HEK293 (cell line): ENCODE measurements around the gene MDP1.
A peak's percentile ranks its signal among the peaks of the same experiment; 100 is the strongest.

Experiments used
- CTCF ChIA-PET: fragments of 350-600 bp; formaldehyde crosslinking; extraction: SDS; loops from one replicate; lab custom pipeline; 2021; ENCODE audit warnings: antibody characterized with exemption; lab: Yijun Ruan, JAX
- POLR2A ChIA-PET: fragments of 300-600 bp; formaldehyde crosslinking; extraction: SDS; loops from one replicate; lab custom pipeline; 2020; ENCODE audit warnings: antibody characterized with exemption, inconsistent platforms; lab: Yijun Ruan, JAX
- H3K27ac ChIP-seq: fragments of 200-500 bp; sonication (Bioruptor generic); 2 replicates; pipeline ENCODE4 v1.5.1; 2014; ENCODE audit warnings: low read depth, low read length, control low read depth, inconsistent platforms; ENCODE audit errors: extremely low read depth
- H3K36me3 ChIP-seq, 2 experiments: fragments of 200-500 bp in 1 of 2; sonication (Bioruptor generic) in 1 of 2; 1 replicate in 1 of 2; 2 replicates in 1 of 2; pipeline ENCODE4 v1.5.1; 2014 to 2017; ENCODE audit warnings: inconsistent platforms in 2 of 2, low read length in 2 of 2; ENCODE audit not compliant: control insufficient read depth in 2 of 2, insufficient read depth in 1 of 2
- H3K4me1 ChIP-seq: fragments of 200-500 bp; sonication (Bioruptor generic); 2 replicates; pipeline ENCODE4 v1.5.1; 2014; ENCODE audit warnings: mild to moderate bottlenecking, low read length, inconsistent platforms; ENCODE audit not compliant: control insufficient read depth, insufficient read depth
- H3K4me3 ChIP-seq: 2 replicates; pipeline ENCODE4 v1.5.1; 2011; ENCODE audit warnings: low read depth, mild to moderate bottlenecking, control low read depth, low read length, moderate library complexity
- H3K9me3 ChIP-seq: fragments of 200-500 bp; sonication (Bioruptor generic); 2 replicates; pipeline ENCODE4 v1.5.1; 2014; ENCODE audit warnings: low read depth, low read length, inconsistent platforms; ENCODE audit not compliant: control insufficient read depth, insufficient read depth
- KLF8 ChIP-seq: fragments of 450-650 bp; formaldehyde crosslinking; IDR thresholded peaks from 2 replicates; pipeline ENCODE4 v1.5.1; 2016; ENCODE audit warnings: missing biosample characterization, missing genetic modification characterization
- PRDM10 ChIP-seq: fragments of 450-650 bp; formaldehyde crosslinking; IDR thresholded peaks from 2 replicates; pipeline ENCODE4 v1.5.1; 2016; ENCODE audit warnings: missing biosample characterization, missing genetic modification characterization
- ZBTB1 ChIP-seq: fragments of 450-650 bp; formaldehyde crosslinking; IDR thresholded peaks from 2 replicates; pipeline ENCODE4 v1.5.1; 2016; ENCODE audit warnings: missing biosample characterization, missing genetic modification characterization
- ZBTB17 ChIP-seq: fragments of 450-650 bp; formaldehyde crosslinking; IDR thresholded peaks from 2 replicates; pipeline ENCODE4 v1.5.1; 2016; ENCODE audit warnings: missing biosample characterization, missing genetic modification characterization
- ZBTB21 ChIP-seq: fragments of 450-650 bp; formaldehyde crosslinking; IDR thresholded peaks from 2 replicates; pipeline ENCODE4 v1.5.1; 2017; ENCODE audit warnings: missing biosample characterization, missing genetic modification characterization
- ZBTB48 ChIP-seq: fragments of 450-650 bp; formaldehyde crosslinking; IDR thresholded peaks from 2 replicates; pipeline ENCODE4 v1.5.1; 2016; ENCODE audit warnings: missing biosample characterization, missing genetic modification characterization
- ZNF18 ChIP-seq: fragments of 450-650 bp; formaldehyde crosslinking; IDR thresholded peaks from 2 replicates; pipeline ENCODE4 v1.5.1; 2016; ENCODE audit warnings: missing biosample characterization, missing genetic modification characterization
- ZNF24 ChIP-seq: fragments of 450-650 bp; formaldehyde crosslinking; IDR thresholded peaks from 2 replicates; pipeline ENCODE4 v1.5.1; 2016; ENCODE audit warnings: missing biosample characterization, missing genetic modification characterization
- ZNF324 ChIP-seq: fragments of 450-650 bp; formaldehyde crosslinking; IDR thresholded peaks from 2 replicates; pipeline ENCODE4 v1.5.1; 2016; ENCODE audit warnings: missing biosample characterization, missing genetic modification characterization
- ZNF629 ChIP-seq: fragments of 450-650 bp; formaldehyde crosslinking; IDR thresholded peaks from 2 replicates; pipeline ENCODE4 v1.5.1; 2017; ENCODE audit warnings: missing biosample characterization, missing genetic modification characterization
- ZNF76 ChIP-seq: fragments of 450-650 bp; formaldehyde crosslinking; IDR thresholded peaks from 2 replicates; pipeline ENCODE4; 2016; ENCODE audit warnings: low read depth, missing biosample characterization, missing genetic modification characterization, borderline replicate concordance
- TF ChIP-seq, protein P1 (sequence below): fragments of 450-650 bp; formaldehyde crosslinking; IDR thresholded peaks from 2 replicates; pipeline ENCODE4 v1.5.1; 2016; ENCODE audit warnings: missing biosample characterization, missing genetic modification characterization, borderline replicate concordance
- TF ChIP-seq, protein P2 (sequence below): fragments of 450-650 bp; formaldehyde crosslinking; IDR thresholded peaks from 2 replicates; pipeline ENCODE4 v1.5.1; 2016; ENCODE audit warnings: missing biosample characterization, missing genetic modification characterization

The MDP1 gene

DNA sequence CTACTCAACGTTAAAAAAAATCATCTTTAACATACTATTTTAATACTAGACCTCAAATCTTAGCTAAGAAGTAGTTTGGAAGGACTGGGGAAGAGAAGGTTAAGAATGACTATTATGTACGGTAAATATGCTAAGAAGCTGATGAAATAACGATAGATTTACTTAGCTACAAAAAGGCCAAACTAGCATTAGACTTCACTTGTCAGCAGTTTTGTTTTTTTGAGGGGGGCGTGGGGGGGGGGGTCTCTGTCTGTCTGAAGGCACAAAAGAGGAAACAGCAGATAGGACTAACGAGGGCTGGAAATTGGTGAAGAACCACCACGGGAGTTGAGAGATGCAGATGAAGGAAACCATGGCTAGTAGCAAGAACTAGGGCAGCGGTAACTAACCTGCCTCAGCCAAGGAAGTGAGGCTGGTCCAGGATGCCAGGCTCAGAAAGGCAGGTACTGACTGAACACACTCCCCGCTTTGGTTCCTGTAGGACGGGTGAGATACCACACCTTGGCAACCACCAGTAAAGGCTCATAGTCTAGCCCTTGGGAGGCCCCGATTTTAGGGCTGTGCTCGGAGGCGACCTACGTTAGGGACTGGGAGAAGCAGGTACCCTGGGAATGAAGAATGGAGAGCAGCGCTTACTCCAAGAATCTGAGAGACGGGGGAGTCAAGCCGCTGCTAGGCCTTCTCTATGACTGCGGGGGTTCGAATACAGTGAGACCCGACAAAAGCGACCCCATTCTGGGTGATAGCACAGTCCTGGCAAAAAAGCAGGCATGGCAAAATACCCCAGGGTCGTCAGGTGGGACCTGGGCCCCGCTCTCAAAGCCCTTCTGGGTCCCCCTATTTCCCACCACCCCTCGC lies 15.6 kb upstream of the MDP1 start:
- TF ChIP-seq ZBTB1 (tag by site-specific recombination) (no peak), ZBTB21 (tag by site-specific recombination) (no peak), ZNF18 (tag by site-specific recombination) (no peak), ZNF24 (tag by site-specific recombination) (no peak), KLF8 (no peak), ZNF324 (tag by site-specific recombination) (peak; percentile 11; the same call in 1 of the 2 replicates), ZBTB48 (tag by site-specific recombination) (peak; percentile 86), PRDM10 (tag by site-specific recombination) (peak; percentile 93), ZBTB17 (tag by site-specific recombination) (no peak), ZNF629 (tag by site-specific recombination) (no peak), ZNF76 (peak; percentile 81)
- TF ChIP-seq, protein P1, sequence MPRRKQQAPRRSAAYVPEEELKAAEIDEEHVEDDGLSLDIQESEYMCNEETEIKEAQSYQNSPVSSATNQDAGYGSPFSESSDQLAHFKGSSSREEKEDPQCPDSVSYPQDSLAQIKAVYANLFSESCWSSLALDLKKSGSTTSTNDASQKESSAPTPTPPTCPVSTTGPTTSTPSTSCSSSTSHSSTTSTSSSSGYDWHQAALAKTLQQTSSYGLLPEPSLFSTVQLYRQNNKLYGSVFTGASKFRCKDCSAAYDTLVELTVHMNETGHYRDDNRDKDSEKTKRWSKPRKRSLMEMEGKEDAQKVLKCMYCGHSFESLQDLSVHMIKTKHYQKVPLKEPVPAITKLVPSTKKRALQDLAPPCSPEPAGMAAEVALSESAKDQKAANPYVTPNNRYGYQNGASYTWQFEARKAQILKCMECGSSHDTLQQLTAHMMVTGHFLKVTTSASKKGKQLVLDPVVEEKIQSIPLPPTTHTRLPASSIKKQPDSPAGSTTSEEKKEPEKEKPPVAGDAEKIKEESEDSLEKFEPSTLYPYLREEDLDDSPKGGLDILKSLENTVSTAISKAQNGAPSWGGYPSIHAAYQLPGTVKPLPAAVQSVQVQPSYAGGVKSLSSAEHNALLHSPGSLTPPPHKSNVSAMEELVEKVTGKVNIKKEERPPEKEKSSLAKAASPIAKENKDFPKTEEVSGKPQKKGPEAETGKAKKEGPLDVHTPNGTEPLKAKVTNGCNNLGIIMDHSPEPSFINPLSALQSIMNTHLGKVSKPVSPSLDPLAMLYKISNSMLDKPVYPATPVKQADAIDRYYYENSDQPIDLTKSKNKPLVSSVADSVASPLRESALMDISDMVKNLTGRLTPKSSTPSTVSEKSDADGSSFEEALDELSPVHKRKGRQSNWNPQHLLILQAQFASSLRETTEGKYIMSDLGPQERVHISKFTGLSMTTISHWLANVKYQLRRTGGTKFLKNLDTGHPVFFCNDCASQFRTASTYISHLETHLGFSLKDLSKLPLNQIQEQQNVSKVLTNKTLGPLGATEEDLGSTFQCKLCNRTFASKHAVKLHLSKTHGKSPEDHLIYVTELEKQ (tag by site-specific recombination) = no peak
- TF ChIP-seq, protein P2, sequence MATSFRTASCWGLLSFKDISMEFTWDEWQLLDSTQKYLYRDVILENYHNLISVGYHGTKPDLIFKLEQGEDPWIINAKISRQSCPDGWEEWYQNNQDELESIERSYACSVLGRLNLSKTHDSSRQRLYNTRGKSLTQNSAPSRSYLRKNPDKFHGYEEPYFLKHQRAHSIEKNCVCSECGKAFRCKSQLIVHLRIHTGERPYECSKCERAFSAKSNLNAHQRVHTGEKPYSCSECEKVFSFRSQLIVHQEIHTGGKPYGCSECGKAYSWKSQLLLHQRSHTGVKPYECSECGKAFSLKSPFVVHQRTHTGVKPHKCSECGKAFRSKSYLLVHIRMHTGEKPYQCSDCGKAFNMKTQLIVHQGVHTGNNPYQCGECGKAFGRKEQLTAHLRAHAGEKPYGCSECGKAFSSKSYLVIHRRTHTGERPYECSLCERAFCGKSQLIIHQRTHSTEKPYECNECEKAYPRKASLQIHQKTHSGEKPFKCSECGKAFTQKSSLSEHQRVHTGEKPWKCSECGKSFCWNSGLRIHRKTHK (tag by site-specific recombination) = no peak
- TF ChIP-seq, all 188 proteins: peak for 4
- no peaks in the 10 kb centered on the region for H3K9me3 ChIP-seq
- peak overlapping the region; percentile 92 for H3K27ac ChIP-seq
- ChIA-PET CTCF (interaction anchor here (0.6 to 1.0 kb wide), 5 partner anchors 10 to 1160 kb away, joined by 3 to 6 read pairs (median 4); partner anchors contain the start of genes MDP1 and TINF2), POLR2A (interaction anchor here (0.6 to 0.8 kb wide), 2 partner anchors 11 to 95 kb away, joined by 3 read pairs; partner anchors contain the start of genes PSME1 and TINF2)
- peaks cover 21 to 45% of the 10 kb centered on the region in 2 experiments for H3K36me3 ChIP-seq
- peak overlapping the region; percentile 69 for H3K4me3 ChIP-seq
- H3K4me1 ChIP-seq = peaks cover 7% of the 10 kb centered on the region
